ENCODE measurements around the gene RAVER1.
"Not testable (repeated sequence)": the region's sequence is repeated elsewhere in the genome, so short reads cannot be mapped to it uniquely, and the experiment has no call there.

The RAVER1 gene

DNA sequence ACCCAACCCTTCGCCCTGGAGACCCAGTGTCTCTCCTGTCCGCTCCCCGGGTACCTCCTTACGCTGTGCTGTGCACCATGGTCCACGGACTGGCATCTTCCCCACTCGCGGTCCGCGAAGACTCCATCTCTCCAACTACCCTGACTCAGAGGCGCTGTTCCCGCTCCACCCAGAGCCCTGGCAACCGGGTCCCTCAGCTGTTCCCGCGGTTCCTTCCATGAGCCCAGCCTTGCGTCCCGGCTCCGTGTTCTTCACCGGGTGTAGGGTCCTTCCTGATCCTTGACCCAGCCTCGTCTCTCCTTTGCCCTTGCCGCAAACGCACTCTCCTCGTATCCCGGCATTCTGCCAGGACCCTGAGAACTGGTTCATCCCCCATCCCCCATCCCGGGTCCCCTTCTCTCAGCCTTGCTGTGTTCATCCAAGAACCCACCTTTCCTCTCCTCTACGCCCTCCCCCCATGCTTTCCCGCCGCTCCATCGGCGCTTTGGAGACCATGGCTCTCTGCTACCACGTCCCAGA lies 42.9 kb downstream of the RAVER1 start:
- DNase-seq (ENCODE audit: low spot score) = no peak

DNA sequence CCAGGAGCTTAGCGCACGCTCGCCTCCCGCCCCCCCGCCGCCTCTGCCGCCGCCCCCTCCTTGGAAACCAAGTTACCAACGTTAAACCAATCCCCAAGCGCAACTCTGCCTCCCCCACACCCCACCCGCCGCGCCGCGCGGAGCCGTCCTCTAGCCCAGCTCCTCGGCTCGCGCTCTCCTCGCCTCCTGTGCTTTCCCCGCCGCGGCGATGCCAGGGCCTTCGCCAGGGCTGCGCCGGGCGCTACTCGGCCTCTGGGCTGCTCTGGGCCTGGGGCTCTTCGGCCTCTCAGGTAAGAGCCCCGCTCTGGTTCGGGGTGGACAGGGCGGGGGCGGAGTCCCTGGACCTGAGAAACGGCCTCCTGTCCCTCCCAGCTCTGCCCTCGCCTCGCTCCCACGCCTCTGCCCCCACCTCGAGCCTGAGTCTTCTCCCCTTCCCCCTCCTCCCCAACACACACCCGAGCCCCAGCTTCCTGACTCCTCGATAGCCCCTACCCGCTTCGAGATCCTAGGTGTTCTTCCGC lies 43.4 kb downstream of the RAVER1 start, which contains the start of gene ICAM5:
ICAM5 (plus strand) TSS at position 117 of the 521 bp plus-strand sequence; CDS start at position 209, 92 bp downstream.
- no peak for DNase-seq (ENCODE audit: low spot score)

DNA sequence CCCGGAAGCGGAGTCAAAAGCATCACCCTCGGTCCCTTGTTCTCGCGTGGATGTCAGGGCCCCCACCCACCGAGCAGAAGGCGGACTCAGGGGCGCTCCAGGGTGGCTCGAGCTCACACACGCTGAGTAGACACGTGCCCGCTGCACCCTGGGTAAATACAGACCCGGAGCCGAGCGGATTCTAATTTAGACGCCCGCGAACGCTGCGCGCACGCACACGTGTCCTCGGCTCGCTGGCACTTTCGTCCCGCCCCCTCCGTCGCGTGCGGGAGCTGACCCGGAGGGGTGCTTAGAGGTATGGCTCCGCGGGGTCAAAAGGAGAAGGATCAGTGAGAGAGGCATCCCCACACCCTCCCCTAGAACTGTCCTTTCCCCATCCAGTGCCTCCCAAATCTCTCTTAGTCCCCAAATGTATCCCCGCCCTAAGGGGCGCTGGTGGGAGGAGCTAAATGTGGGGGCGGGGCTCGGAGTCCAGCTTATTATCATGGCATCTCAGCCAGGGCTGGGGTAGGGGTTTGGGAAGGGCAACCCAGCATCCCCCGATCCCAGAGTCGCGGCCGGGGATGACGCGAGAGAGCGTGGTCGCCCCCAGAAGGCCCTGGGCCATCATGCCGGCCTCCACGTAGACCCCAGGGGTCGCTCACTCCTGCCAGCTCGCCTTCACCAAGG lies 44.0 kb downstream of the RAVER1 start:
- DNase-seq (ENCODE audit: low spot score) = no peak

DNA sequence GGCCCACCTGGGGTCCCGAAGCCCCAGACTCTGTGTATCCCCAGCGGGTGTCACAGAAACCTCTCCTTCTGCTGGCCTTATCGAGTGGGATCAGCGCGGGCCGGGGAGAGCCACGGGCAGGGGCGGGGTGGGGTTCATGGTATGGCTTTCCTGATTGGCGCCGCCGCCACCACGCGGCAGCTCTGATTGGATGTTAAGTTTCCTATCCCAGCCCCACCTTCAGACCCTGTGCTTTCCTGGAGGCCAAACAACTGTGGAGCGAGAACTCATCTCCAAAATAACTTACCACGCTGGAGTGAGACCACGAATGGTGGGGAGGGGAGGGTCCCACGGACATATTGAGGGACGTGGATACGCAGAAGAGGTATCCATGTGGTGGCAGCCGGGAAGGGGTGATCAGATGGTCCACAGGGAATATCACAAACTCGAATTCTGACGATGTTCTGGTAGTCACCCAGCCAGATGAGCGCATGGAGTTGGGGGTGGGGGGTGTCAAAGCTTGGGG lies 44.6 kb downstream of the RAVER1 start:
- DNase-seq (ENCODE audit: low spot score) = no peak

DNA sequence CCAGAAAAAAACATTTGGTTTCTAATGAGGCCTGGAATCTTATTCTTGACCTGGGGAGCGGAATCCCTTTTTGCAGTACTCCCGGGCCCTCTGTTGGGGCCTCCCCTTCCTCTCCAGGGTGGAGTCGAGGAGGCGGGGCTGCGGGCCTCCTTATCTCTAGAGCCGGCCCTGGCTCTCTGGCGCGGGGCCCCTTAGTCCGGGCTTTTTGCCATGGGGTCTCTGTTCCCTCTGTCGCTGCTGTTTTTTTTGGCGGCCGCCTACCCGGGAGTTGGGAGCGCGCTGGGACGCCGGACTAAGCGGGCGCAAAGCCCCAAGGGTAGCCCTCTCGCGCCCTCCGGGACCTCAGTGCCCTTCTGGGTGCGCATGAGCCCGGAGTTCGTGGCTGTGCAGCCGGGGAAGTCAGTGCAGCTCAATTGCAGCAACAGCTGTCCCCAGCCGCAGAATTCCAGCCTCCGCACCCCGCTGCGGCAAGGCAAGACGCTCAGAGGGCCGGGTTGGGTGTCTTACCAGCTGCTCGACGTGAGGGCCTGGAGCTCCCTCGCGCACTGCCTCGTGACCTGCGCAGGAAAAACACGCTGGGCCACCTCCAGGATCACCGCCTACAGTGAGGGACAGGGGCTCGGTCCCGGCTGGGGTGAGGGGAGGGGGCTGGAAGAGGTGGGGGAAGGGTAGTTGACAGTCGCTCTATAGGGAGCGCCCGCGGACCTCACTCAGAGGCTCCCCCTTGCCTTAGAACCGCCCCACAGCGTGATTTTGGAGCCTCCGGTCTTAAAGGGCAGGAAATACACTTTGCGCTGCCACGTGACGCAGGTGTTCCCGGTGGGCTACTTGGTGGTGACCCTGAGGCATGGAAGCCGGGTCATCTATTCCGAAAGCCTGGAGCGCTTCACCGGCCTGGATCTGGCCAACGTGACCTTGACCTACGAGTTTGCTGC lies 46.3 kb downstream of the RAVER1 start, which contains the start of gene ICAM4:
ICAM4 (plus strand) TSS at position 153 of the 935 bp plus-strand sequence; CDS start at position 211, 58 bp downstream.
- DNase-seq (ENCODE audit: low spot score) = no peak

DNA sequence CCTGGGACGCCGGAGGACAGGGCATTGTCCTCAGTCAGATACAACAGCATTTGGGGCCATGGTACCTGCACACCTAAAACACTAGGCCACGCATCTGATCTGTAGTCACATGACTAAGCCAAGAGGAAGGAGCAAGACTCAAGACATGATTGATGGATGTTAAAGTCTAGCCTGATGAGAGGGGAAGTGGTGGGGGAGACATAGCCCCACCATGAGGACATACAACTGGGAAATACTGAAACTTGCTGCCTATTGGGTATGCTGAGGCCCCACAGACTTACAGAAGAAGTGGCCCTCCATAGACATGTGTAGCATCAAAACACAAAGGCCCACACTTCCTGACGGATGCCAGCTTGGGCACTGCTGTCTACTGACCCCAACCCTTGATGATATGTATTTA lies 47.9 kb downstream of the RAVER1 start:
- DNase-seq (ENCODE audit: low spot score) = no peak

DNA sequence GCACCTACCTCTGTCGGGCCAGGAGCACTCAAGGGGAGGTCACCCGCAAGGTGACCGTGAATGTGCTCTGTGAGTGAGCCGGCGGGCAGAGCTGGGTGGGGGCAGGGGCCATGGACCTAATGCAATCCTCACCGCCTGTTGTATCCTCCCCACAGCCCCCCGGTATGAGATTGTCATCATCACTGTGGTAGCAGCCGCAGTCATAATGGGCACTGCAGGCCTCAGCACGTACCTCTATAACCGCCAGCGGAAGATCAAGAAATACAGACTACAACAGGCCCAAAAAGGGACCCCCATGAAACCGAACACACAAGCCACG lies 48.4 kb downstream of the RAVER1 start:
- DNase-seq (ENCODE audit: low spot score) = no peak

DNA sequence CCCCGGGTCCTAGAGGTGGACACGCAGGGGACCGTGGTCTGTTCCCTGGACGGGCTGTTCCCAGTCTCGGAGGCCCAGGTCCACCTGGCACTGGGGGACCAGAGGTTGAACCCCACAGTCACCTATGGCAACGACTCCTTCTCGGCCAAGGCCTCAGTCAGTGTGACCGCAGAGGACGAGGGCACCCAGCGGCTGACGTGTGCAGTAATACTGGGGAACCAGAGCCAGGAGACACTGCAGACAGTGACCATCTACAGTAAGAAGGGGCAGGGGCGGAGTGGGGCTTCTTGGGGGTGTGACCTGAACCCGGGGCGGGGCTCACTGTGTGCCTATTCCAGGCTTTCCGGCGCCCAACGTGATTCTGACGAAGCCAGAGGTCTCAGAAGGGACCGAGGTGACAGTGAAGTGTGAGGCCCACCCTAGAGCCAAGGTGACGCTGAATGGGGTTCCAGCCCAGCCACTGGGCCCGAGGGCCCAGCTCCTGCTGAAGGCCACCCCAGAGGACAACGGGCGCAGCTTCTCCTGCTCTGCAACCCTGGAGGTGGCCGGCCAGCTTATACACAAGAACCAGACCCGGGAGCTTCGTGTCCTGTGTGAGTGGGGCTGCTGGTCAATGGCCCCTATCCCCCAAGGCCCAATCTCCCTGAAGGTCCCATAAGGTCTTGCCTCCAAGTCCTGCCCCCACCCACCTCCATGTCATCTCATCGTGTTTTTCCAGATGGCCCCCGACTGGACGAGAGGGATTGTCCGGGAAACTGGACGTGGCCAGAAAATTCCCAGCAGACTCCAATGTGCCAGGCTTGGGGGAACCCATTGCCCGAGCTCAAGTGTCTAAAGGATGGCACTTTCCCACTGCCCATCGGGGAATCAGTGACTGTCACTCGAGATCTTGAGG lies 49.0 kb downstream of the RAVER1 start:
- no peak for DNase-seq (ENCODE audit: low spot score)

DNA sequence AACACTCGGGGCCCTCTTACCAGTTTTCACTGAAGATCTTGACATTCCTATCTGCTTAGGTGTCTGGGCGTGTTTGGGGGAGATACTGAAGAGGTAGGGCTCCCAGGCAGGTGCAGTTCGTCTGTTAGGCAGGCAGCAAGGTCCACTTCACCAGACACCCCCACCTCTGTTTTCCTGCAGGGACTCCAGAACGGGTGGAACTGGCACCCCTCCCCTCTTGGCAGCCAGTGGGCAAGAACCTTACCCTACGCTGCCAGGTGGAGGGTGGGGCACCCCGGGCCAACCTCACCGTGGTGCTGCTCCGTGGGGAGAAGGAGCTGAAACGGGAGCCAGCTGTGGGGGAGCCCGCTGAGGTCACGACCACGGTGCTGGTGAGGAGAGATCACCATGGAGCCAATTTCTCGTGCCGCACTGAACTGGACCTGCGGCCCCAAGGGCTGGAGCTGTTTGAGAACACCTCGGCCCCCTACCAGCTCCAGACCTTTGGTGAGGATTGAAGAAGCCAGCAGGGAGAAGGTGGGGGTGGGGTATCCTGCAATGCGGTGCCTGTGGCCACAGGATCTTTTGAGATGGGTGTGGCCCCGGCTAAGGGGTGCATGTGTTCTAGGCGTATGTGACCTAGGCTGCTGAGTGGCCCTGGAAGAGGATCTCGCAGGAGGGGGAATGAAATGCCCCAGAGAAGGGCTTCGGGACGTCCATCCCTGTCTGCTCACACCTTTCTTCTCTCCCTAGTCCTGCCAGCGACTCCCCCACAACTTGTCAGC lies 49.8 kb downstream of the RAVER1 start:
- no peak for DNase-seq (ENCODE audit: low spot score)

DNA sequence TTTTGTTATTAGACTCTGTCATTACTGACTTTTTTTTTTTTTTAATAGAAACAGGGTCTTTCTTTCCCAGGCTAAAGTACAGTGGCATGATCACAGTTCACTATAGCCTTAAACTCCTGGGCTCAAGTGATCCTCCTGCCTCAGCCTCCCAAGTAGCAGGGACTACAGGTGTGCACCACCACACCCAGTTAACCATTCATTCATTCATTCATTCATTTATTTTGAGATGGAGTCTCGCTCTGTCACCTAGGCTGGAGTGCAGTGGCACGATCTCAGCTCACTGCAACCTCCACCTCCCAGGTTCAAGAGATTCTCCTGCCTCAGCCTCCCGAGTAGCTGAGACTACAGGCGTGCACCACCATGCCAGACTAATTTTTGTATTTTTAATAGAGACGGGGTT lies 51.3 kb downstream of the RAVER1 start:
- not testable (repeated sequence) for DNase-seq (ENCODE audit: low spot score)

DNA sequence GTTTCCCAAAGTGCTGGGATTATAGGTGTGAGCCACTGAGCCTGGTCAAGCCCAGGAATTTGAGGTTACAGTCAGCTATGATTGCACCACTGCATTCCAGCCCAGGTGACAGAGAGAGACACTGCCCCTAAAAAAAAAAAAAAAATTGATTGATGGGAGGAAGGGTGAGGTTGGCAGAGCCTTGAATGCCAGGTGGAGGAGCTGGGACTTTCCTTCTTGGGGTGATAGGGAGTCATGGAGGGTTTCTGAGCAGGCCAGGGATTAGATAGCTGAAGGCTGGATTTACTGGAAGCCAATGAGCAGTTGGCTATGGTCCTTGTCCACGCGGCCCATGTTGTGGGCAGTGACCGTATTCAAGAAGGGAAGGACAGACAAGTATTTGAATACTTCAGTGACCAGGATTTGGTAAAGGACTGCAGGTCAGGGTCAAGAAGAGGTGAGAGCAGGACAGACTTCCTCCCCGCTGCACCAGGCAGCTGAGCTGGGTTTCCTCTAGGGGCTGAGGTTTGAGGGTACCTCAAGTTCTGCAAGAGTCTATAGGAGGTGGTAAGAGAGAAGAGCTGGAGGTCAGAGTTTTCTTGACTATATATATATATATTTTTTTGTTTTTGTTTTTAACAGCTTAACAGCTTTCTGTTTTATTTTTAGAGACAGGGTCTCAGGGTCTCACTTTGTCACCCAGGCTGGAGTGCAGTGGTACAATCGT lies 53.4 kb downstream of the RAVER1 start:
- no peak for DNase-seq (ENCODE audit: low spot score)

DNA sequence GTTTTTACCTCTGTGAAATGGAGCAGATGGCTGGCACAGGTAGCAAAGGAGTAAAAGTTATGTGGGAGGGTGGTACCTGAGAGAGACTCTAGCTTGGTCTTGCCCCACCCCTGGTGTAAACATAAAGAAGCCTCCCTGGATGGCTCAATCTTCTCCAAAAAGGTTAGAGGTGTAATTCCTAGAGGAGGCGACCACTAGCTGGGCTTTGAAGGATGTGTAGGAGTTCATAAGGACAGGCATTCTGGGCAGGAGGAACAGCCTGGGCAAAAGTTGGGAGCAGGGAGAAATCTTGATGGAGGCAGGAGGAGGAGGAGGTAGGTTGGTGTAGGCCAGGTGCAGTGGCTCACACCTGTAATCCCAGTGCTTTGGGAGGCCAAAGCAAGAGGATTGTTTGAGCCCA lies 54.4 kb downstream of the RAVER1 start:
- no peak for DNase-seq (ENCODE audit: low spot score)

DNA sequence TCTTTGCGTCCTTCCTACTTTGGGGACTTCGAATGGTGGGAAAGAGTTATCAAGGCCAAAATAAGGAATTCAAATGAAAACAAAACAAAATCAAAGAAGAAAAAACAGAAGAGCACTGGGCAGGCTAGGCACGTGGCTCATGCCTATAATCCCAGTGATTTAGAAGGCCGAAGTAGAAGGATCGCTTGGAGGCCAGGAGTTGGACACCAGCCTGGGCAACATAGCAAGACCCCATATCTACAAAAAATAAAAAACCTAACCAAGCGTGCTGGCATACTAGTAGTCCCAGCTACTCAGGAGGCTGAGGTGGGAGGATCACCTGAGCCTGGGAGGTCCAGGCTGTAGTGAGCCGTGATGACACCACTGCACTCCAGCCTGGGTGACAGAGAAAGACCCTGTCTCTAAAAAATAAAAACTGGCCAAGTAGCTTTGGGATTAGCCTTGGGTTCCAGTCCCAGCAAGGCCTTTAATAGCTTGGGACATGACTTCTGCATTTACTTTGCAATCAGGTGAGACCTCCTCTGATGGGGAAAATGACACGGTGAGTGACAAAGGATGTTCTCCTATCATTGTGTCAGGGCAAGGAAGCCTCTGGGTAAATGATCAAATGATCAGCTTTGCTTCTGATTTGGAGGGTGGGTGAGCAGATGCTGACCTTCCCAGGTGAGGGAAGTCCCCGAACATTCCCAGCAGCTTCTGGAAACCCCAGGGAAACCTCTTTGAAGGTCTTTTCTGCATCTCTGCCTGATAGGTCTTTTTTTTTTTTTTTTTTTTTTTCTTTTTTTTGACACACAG lies 55.3 kb downstream of the RAVER1 start:
- DNase-seq (ENCODE audit: low spot score) = no peak

DNA sequence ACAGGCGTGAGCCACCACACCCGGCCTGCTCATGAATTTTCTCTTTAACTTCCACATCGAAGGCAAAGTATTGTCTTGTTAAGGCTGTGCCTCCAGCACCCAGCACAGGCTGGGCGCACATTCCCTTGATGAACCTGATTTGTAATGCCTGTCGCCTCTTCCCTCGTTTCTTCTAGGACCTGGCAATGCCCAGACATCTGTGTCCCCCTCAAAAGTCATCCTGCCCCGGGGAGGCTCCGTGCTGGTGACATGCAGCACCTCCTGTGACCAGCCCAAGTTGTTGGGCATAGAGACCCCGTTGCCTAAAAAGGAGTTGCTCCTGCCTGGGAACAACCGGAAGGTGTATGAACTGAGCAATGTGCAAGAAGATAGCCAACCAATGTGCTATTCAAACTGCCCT lies 58.7 kb downstream of the RAVER1 start:
- DNase-seq (ENCODE audit: low spot score) = no peak

DNA sequence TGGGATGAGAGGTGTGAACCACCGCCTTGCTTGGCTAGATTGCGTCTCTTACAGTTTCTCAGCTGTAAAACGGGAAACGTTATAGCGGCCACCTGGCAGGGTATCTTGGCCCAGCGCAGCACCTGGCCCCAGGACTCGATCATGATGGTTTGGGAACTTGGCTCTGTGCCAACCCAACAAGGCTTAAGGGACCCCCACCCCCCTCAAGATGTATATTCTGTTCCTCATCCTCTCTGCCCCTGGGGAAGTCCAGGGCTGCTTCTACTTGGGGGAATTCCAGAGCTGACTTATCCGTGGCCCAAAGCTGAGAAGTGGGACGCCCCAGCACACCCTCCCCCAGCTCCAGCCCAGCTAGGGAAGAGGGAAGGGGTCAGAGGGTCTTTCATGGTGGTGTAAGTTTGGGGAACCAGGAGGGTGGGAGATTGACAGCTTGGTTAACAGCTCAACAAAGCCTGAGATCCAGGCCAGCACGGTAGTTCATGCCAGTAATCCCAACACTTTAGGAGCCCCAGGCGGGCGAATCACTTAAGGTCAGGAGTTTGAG lies 61.7 kb downstream of the RAVER1 start:
- DNase-seq (ENCODE audit: low spot score) = no peak

DNA sequence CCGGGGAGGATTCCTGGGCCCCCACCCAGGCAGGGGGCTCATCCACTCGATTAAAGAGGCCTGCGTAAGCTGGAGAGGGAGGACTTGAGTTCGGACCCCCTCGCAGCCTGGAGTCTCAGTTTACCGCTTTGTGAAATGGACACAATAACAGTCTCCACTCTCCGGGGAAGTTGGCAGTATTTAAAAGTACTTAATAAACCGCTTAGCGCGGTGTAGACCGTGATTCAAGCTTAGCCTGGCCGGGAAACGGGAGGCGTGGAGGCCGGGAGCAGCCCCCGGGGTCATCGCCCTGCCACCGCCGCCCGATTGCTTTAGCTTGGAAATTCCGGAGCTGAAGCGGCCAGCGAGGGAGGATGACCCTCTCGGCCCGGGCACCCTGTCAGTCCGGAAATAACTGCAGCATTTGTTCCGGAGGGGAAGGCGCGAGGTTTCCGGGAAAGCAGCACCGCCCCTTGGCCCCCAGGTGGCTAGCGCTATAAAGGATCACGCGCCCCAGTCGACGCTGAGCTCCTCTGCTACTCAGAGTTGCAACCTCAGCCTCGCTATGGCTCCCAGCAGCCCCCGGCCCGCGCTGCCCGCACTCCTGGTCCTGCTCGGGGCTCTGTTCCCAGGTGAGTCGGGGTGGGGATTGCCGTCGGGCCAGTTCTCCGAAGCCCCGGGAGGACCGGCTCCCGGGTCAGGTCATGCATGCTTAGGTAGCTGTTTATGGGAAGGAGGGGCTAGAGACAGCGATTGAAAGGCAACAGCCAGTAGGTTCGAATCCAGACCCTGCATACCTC lies 62.5 kb downstream of the RAVER1 start, which contains the start of gene ICAM1:
ICAM1 (plus strand) TSS at position 505 of the 779 bp plus-strand sequence; CDS start at position 545, 40 bp downstream.
- DNase-seq (ENCODE audit: low spot score) = peak; percentile 68

DNA sequence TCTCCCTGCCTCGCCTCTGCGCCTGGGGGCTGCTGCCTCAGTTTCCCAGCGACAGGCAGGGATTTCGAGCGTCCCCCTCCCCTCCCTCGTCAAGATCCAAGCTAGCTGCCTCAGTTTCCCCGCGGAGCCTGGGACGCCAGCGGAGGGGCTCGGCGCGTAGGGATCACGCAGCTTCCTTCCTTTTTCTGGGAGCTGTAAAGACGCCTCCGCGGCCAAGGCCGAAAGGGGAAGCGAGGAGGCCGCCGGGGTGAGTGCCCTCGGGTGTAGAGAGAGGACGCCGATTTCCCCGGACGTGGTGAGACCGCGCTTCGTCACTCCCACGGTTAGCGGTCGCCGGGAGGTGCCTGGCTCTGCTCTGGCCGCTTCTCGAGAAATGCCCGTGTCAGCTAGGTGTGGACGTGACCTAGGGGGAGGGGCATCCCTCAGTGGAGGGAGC lies 63.1 kb downstream of the RAVER1 start:
- no peak for DNase-seq (ENCODE audit: low spot score)

All from COLO829 (cell line).